ENCODE results near the gene ADPRS. TPM values are rescaled to one million over a fixed set of nuclear protein-coding genes. Genes with fewer than 3 reads are reported as not detected.

ADPRS gene
- 27.8 and 28.7 TPM in 2 replicates for total RNA-seq (2021)
- long read RNA-seq, transcript ADPRHL2-201 (6 exons, 1,668 nt): major isoform, 422 of 446 reads
- long read RNA-seq, partial matches to known transcripts: 5 of 446 reads
- long read RNA-seq, other reads (novel, unspliced or antisense): 19 of 446 reads

- Mint-ChIP-seq H3K27me3 (ENCODE audit: low read depth) (peaks cover 8% of the 10 kb centered on the region), H3K36me3 (ENCODE audit: insufficient read depth in 1 of 3, low read depth in 3 of 3) (peaks cover 21 to 32% (median 30%) of the 10 kb centered on the region in 3 experiments; a peak in 6 of 7 replicates), H3K4me1 (peaks cover 17 to 25% of the 10 kb centered on the region in 2 experiments), H3K27ac (peak within 1 kb of the TSS; percentile 41 to 90 (median 46); a peak in 6 of 7 replicates), H3K4me3 (peak within 1 kb of the TSS; percentile 87), H3K9me3 (no peaks in the 10 kb centered on the region; a peak in 1 of 5 replicates)
- WGBS (ENCODE audit: extremely low coverage, insufficient read length, low lambda C conversion rate): no CpG with 5 or more reads among the region's 84 CpGs
- Histone ChIP-seq H3K9ac (ENCODE audit: extremely low read depth, insufficient read length, low read length) (peak within 1 kb of the TSS; percentile 63), H3K23me2 (ENCODE audit: insufficient read length, low read depth, low read length, poor library complexity, severe bottlenecking) (peaks cover 11% of the 10 kb centered on the region), H2BK20ac (ENCODE audit: low read depth, low read length, poor library complexity, severe bottlenecking) (no peak within 1 kb of the TSS), H4K20me1 (ENCODE audit: control insufficient read depth, insufficient read depth, insufficient read length) (no peaks in the 10 kb centered on the region), H2AK5ac (ENCODE audit: insufficient read length, low read length) (no peak within 1 kb of the TSS), H2BK12ac (ENCODE audit: insufficient read length, low read depth, low read length) (no peak within 1 kb of the TSS), H3T11ph (ENCODE audit: low read length) (no peak within 1 kb of the TSS), H3K9me3 (ENCODE audit: control insufficient read depth, low read depth, low read length) (no peaks in the 10 kb centered on the region), H3K56ac (ENCODE audit: insufficient read length, low read depth, low read length) (no peak within 1 kb of the TSS), H4K5ac (ENCODE audit: insufficient read length, low read depth, low read length) (no peak within 1 kb of the TSS), H2BK15ac (ENCODE audit: low read depth, low read length) (no peak within 1 kb of the TSS), H2BK120ac (ENCODE audit: low read depth, low read length, poor library complexity, severe bottlenecking) (no peak within 1 kb of the TSS), H3K4me2 (ENCODE audit: insufficient read depth, insufficient read length, low read length) (peak within 1 kb of the TSS; percentile 91), H3K27me3 (ENCODE audit: insufficient read depth, low read length) (no peaks in the 10 kb centered on the region), H3K23ac (ENCODE audit: insufficient read length, low read depth, low read length) (no peak within 1 kb of the TSS), H3K4ac (ENCODE audit: low read depth, low read length) (no peak within 1 kb of the TSS), H4K8ac (replicated peaks; ENCODE audit: insufficient read length, low read depth, low read length) (no peak within 1 kb of the TSS), H3K4me1 (ENCODE audit: insufficient read depth, low read length) (no peaks in the 10 kb centered on the region), H3K18ac (ENCODE audit: insufficient read length, low read depth, low read length) (peak within 1 kb of the TSS; percentile 44), H2AFZ (ENCODE audit: low read length) (no peak within 1 kb of the TSS), H4K91ac (ENCODE audit: insufficient read length, low read depth, low read length) (no peak within 1 kb of the TSS), H3K27ac (ENCODE audit: insufficient read length, low read depth, low read length) (no peak within 1 kb of the TSS), H3K14ac (ENCODE audit: insufficient read depth, low read length) (peak within 1 kb of the TSS; percentile 56; the same call in 1 of the 2 replicates), H3K79me1 (ENCODE audit: insufficient read depth, low read depth, low read length, poor library complexity, severe bottlenecking) (no peaks in the 10 kb centered on the region), H2BK5ac (ENCODE audit: insufficient read length, low read length) (no peak within 1 kb of the TSS), H3K79me2 (ENCODE audit: insufficient read depth, low read length) (peaks cover 2% of the 10 kb centered on the region; the same call in 1 of the 2 replicates)
- peak; percentile 99 for TF ChIP-seq CTCF (conservative IDR thresholded peaks at IDR 0.05)
- DNase-seq: peak; percentile 92
Measured at GRCh38 chr1:36088577-36089392, at the start of gene ADPRS. Gene ADPRS, plus strand, starts transcription at chr1:36088892. Its CDS starts 13 bp downstream, at chr1:36088905.
